ENCODE results near the gene ATP8B3. TPM values are rescaled to one million over a fixed set of nuclear protein-coding genes. Genes with fewer than 3 reads are reported as not detected.

The ATP8B3 gene
- total and polyA plus RNA-seq, 10 of the 15 experiments (the other 5 are each of a cell fraction or from before 2014, with no cell fraction given), result 0.13 to 1.7 (median 0.52) TPM

DNA sequence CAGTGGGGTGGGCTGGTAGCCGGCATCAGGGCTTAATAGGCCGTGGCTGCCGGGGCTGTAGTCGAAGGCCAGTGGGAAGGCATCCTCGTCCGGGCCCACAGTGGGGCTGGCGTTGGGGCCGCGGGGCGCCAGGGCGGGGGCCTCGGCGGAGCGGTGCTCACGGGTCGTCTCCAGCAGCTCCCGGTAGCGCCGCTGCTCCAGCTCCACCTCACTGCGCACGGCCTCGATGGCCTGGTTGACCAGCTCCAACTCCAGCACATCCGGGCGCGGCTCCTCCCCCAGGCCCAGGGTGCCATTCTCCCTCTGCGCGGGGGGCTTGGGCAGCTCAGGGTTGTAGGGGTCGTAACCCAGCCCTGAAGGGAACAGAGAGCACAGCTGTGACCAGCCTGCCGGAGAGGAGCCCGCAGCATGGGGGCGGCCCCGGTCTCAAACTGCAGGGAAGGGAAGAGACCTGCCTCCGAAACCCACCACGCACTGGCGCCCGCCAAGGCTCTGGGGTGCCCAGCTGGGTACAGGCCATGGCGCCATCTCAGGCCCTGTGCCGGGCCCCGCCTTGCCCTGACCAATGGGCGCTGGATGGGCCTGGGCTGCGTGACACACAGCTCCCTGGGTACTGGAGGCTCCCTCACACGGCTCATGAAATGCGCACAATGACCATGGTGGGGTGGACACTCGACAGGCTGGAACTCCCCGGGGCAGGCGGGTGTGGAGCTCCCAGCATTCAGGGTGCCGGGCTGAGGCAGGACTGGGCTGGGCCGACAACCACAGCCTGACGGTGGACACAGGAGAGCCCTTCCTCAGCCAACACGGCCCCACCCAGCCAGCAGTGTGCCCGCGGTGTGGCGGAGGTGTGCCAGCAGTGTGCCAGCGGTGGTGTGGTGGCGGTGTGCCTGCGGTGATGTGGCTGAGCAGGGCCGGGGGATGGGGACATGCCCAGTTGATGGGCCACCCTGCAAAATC lies 16.5 kb upstream of the ATP8B3 start:
- RAD21 ChIA-PET (ENCODE audit: unreplicated experiment), result no interaction called here
- Histone ChIP-seq H3K27me3 (replicated peaks in 1 of 2; ENCODE audit: control insufficient read depth in 2 of 2, insufficient read depth in 2 of 2, low read length in 1 of 2) (no peaks in the 10 kb centered on the region), H3K9ac (ENCODE audit: control insufficient read depth, insufficient read depth, low read length) (no peak overlapping the region), H4K20me1 (ENCODE audit: control insufficient read depth, insufficient read depth) (no peaks in the 10 kb centered on the region), H3K4me3 (no peak overlapping the region), H3K79me2 (ENCODE audit: control insufficient read depth, insufficient read depth, low read length) (no peaks in the 10 kb centered on the region; the same call in none of the 2 replicates), H3K27ac (ENCODE audit: control insufficient read depth, insufficient read depth) (no peak overlapping the region), H2AFZ (ENCODE audit: control insufficient read depth, low read depth, low read length) (no peak overlapping the region), H3K4me1 (ENCODE audit: control insufficient read depth, insufficient read depth, low read length) (no peaks in the 10 kb centered on the region), H3K9me3 (replicated peaks; ENCODE audit: control insufficient read depth, insufficient read depth, low read length) (no peaks in the 10 kb centered on the region), H3K36me3 (ENCODE audit: control insufficient read depth in 2 of 2, insufficient read depth in 2 of 2, low read length in 1 of 2) (peaks cover 2 to 4% of the 10 kb centered on the region in 2 experiments; a peak in 3 of 4 replicates), H3K4me2 (ENCODE audit: control insufficient read depth, insufficient read depth) (no peak overlapping the region)
- CTCF ChIA-PET, result interaction anchor here (2.7 kb wide), 1 partner anchor 10 kb away, joined by 19 read pairs; no protein-coding TSS in a partner anchor
- no peak for DNase-seq (ENCODE audit: low read depth, low spot score)
- intact Hi-C loops (cut with micrococcal nuclease; ENCODE audit: unreplicated experiment) (no loop called here), in situ Hi-C loops (cut with MboI) (no loop called here)
- no peak for FAIRE-seq
- no peak for ATAC-seq
- BruUV-seq (replicated peaks), result no TSS peak
- SMC1A ChIA-PET (ENCODE audit: uncharacterized antibody, unreplicated experiment), result no interaction called here
- WGBS (ENCODE audit: insufficient coverage, insufficient replicate concordance, low lambda C conversion rate, missing lambda C conversion rate), result 97% methylated on average over 39 of the region's 57 CpGs
- POLR2A ChIA-PET, result interaction anchor here (0.6 kb wide), 1 partner anchor 10 kb away, joined by 3 read pairs; no protein-coding TSS in a partner anchor
- no peak for TF ChIP-seq ZNF384 (IDR thresholded peaks at IDR 0.05; ENCODE audit: borderline replicate concordance, low read depth, low read length)
- TF ChIP-seq HDAC2 (IDR thresholded peaks at IDR 0.05), result no peak
- no peak for TF ChIP-seq PAX8 (IDR thresholded peaks at IDR 0.05)
- no peak for TF ChIP-seq STAT3 (IDR thresholded peaks at IDR 0.05; ENCODE audit: low read depth, low read length)
- TF ChIP-seq HDGF (IDR thresholded peaks at IDR 0.05), result no peak
- TF ChIP-seq ZNF217 (IDR thresholded peaks at IDR 0.05), result no peak
- TF ChIP-seq NFYA (IDR thresholded peaks at IDR 0.05; ENCODE audit: borderline replicate concordance, low read depth, low read length), result no peak
- no peak for TF ChIP-seq PAX5 (IDR thresholded peaks at IDR 0.05; ENCODE audit: borderline replicate concordance, low read depth, low read length)
- TF ChIP-seq CHD4 (IDR thresholded peaks at IDR 0.05), result no peak
- no peak for TF ChIP-seq GABPA (IDR thresholded peaks at IDR 0.05; ENCODE audit: low read depth)
- TF ChIP-seq FOS (IDR thresholded peaks at IDR 0.05; ENCODE audit: borderline replicate concordance, extremely low read depth, insufficient read length), result no peak
- TF ChIP-seq, protein P1, sequence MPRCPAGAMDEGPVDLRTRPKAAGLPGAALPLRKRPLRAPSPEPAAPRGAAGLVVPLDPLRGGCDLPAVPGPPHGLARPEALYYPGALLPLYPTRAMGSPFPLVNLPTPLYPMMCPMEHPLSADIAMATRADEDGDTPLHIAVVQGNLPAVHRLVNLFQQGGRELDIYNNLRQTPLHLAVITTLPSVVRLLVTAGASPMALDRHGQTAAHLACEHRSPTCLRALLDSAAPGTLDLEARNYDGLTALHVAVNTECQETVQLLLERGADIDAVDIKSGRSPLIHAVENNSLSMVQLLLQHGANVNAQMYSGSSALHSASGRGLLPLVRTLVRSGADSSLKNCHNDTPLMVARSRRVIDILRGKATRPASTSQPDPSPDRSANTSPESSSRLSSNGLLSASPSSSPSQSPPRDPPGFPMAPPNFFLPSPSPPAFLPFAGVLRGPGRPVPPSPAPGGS (IDR thresholded peaks at IDR 0.05; ENCODE audit: borderline replicate concordance, insufficient read depth, low read depth, low read length, poor library complexity, severe bottlenecking), result no peak
- no peak for TF ChIP-seq CHD2 (IDR thresholded peaks at IDR 0.05; ENCODE audit: borderline replicate concordance, low read depth, low read length)
- TF ChIP-seq MYB (IDR thresholded peaks at IDR 0.05; ENCODE audit: borderline replicate concordance, low read depth, low read length), result no peak
- no peak for TF ChIP-seq MTA3 (IDR thresholded peaks at IDR 0.05; ENCODE audit: borderline replicate concordance, low read length)
- TF ChIP-seq, protein P2, sequence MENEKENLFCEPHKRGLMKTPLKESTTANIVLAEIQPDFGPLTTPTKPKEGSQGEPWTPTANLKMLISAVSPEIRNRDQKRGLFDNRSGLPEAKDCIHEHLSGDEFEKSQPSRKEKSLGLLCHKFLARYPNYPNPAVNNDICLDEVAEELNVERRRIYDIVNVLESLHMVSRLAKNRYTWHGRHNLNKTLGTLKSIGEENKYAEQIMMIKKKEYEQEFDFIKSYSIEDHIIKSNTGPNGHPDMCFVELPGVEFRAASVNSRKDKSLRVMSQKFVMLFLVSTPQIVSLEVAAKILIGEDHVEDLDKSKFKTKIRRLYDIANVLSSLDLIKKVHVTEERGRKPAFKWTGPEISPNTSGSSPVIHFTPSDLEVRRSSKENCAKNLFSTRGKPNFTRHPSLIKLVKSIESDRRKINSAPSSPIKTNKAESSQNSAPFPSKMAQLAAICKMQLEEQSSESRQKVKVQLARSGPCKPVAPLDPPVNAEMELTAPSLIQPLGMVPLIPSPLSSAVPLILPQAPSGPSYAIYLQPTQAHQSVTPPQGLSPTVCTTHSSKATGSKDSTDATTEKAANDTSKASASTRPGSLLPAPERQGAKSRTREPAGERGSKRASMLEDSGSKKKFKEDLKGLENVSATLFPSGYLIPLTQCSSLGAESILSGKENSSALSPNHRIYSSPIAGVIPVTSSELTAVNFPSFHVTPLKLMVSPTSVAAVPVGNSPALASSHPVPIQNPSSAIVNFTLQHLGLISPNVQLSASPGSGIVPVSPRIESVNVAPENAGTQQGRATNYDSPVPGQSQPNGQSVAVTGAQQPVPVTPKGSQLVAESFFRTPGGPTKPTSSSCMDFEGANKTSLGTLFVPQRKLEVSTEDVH (IDR thresholded peaks at IDR 0.05; ENCODE audit: low read depth, partially characterized antibody), result no peak
- TF ChIP-seq, protein P3, sequence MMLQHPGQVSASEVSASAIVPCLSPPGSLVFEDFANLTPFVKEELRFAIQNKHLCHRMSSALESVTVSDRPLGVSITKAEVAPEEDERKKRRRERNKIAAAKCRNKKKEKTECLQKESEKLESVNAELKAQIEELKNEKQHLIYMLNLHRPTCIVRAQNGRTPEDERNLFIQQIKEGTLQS (IDR thresholded peaks at IDR 0.05; ENCODE audit: borderline replicate concordance, extremely low read depth, low read depth, low read length), result no peak
- no peak for TF ChIP-seq JUND (IDR thresholded peaks at IDR 0.05; ENCODE audit: low read depth, low read length)

Data from GM12878 (cell line).